Stimulated activated CD4-positive, alpha-beta T cell treated with anti-CD3 and anti-CD28 coated beads, Interleukin-1b, Interleukin-23, amount 100 ng/mL, for 48 hours (primary cell): Measurements from ENCODE around the gene IL4I1.

ENCODE experiments used
- DNase-seq: peaks from one replicate; pipeline ENCODE4 v3.0.0-alpha.2; 2020

The IL4I1 gene

GRCh38 chr19:49849433-49850220, 47.1 kb downstream of the IL4I1 start:
- DNase-seq: no peak

DNA sequence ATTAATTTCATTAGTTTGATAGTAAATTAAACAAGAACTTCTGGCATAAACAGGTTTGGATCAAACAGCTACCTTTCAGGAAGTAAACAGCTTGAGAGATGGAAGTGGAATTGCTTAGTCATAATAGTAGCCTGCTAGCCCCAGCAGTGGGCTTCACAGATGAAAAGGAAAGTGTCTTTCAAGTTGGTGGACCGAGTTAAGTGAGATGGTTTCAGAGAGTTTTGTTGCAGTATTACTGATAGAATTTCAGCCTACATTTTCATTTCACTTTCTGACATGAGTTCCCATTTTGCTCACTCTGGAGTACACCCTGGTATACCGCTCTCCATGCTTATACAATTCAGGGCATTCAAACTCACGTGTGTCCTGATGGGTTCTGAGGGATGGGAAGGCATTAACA, 47.7 kb downstream of the IL4I1 start:
- DNase-seq: no peak

- no peak for DNase-seq
Measured at GRCh38 chr19:49847731-49848696, 48.7 kb downstream of the IL4I1 start.

- no peak for DNase-seq
Measured at GRCh38 chr19:49846408-49846807, 50.3 kb downstream of the IL4I1 start.

GRCh38 chr19:49845414-49845813, 51.3 kb downstream of the IL4I1 start:
- no peak for DNase-seq

DNA sequence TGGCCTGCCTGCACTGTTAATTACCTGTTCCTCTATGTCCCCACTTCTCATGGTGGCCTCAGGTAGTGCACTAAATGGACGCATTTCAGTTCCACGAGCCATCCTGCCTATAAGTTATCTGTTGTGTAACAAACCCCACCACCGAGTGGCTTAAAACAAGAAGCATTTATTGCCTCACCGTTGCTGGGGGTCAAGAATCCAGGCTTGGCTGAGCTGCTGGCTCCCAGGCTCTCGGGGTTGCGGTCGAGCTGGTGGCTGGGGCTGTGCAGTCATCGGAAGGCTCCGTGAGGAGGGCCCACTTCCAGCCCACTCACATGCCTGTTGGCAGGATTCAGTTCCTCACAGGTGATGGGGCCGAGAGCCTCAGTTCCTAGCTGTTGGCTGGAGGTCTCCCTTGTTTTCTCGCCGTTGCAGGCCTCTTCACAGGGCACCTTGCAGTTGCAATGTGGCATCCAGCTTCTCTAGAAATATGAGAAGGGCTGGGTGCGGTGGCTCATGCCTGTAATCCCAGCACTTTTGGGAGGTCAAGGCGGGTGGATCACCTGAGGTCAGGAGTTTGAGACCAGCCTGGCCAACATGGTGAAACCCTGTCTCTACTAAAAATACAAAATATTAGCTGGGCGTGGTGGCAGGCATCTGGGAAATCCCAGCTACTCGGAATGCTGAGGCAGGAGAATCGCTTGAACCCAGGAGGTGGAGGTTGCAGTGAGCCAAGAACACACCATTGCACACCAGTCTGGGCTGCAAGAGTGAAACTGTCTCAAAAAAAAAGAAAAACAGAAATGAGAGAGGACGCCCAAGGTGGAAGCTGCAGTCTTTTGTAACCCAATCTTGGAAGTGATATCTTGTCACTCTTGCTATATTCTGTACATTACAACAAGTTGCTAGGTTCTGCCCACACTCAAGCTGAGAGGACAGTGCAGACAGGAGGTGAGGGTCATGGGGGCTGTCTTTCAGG, 52.3 kb downstream of the IL4I1 start:
- DNase-seq: no peak

DNA sequence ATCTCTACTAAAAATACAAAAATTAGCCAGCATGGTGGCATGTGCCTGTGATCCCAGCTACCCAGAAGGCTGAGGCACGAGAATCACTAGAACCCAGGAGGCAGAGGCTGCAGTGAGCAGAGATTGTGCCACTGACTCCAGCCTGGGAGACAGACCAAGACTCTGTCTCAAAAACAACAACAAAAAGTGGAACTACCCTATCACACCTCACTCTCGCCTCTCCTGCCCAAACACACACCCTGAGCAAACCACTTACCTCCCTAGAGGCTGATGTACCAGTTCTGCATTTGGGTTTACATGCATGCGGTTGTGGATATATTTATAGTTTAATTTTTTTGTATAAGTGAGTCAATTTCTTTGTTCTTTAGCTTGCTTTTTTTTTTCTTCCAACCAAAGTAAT, 53.4 kb downstream of the IL4I1 start:
- no peak for DNase-seq

DNA sequence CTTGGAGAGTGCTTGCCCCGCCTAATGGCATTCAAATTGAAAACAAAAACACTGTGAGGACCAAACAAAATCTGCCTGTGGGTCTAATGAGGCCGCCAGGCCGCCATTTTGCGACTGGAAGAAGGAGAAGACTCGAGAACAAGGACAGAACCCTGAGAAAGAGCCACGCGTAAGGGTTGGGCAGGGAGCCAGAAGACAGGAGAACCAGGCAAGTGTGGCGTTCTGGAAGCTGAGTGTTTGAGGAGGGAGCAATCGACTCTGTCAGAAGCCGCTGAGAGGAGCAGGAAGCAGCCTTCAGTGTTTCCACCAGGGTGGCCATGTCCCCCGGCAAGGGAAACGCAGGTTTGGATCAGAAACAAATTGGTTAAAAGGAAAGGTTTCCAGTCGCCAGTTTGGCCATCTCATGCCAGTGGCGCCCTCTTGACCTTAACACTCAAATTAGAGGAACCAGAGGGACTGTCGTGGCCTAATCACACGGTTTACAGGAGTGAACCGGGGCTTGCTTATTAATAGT, 55.9 kb downstream of the IL4I1 start:
- DNase-seq: no peak

DNA sequence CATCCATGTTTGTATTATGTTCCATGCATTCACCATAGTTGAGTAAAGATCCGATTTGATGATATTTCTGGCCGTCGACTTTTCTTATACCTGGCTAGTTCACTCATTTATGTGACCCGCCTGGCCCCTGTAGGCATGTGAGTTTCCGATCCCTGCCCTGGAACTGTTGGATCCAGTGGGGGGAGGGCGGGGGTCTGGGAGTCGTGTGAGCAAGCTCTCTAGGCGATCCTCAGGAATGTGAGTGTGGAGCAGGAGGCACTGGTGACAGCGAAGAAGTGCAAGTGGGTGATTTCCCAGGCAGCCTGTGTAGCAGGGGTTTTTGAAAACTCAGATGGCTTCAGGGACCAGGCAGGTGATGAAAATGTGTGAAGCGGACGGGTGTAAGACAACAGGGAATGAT, 56.4 kb downstream of the IL4I1 start:
- no peak for DNase-seq

- no peak for DNase-seq
Measured at GRCh38 chr19:49839713-49840112, 57.0 kb downstream of the IL4I1 start.
